HG03432 (cell line): ENCODE data around the gene RFXAP.
A peak's percentile ranks its signal among the peaks of the same experiment; 100 is the strongest.
"Not testable (repeated sequence)": the region's sequence is repeated elsewhere in the genome, so short reads cannot be mapped to it uniquely, and the experiment has no call there.

Source experiments
- ATAC-seq: cut with Tn5 transposase; IDR thresholded peaks from one replicate; pipeline ENCODE4 v1.9.1; 2021; ENCODE audit warnings: mild to moderate bottlenecking, moderate library complexity; ENCODE audit not compliant: unreplicated experiment

The RFXAP gene

GRCh38 chr13:36818804-36819738 is at the start of gene RFXAP:
RFXAP (plus strand) TSS chr13:36819222; CDS start chr13:36819358, 136 bp downstream.
- peak; percentile 91 for ATAC-seq

GRCh38 chr13:36769545-36769944 is 49.5 kb upstream of the RFXAP start:
- ATAC-seq, result no peak

- no peak for ATAC-seq
Observed at GRCh38 chr13:36770741-36771140, 48.3 kb upstream of the RFXAP start.

GRCh38 chr13:36772853-36773252 is 46.2 kb upstream of the RFXAP start:
- no peak for ATAC-seq

- ATAC-seq, result no peak
Observed at GRCh38 chr13:36774931-36775330, 44.1 kb upstream of the RFXAP start.

GRCh38 chr13:36776175-36776574 is 42.8 kb upstream of the RFXAP start:
- ATAC-seq, result no peak

GRCh38 chr13:36778083-36778671 is 40.8 kb upstream of the RFXAP start:
- peak; percentile 89 for ATAC-seq

- no peak for ATAC-seq
Observed at GRCh38 chr13:36783890-36784289, 35.1 kb upstream of the RFXAP start.

- not testable (repeated sequence) for ATAC-seq
Observed at GRCh38 chr13:36786175-36786574, 32.8 kb upstream of the RFXAP start.

GRCh38 chr13:36787181-36787580 is 31.8 kb upstream of the RFXAP start:
- no peak for ATAC-seq

GRCh38 chr13:36788276-36788675 is 30.7 kb upstream of the RFXAP start:
- no peak for ATAC-seq

GRCh38 chr13:36789061-36789460 is 30.0 kb upstream of the RFXAP start:
- no peak for ATAC-seq

- ATAC-seq, result no peak
Observed at GRCh38 chr13:36789730-36790129, 29.3 kb upstream of the RFXAP start.

GRCh38 chr13:36794706-36795105 is 24.3 kb upstream of the RFXAP start:
- ATAC-seq, result no peak

GRCh38 chr13:36795463-36795862 is 23.6 kb upstream of the RFXAP start:
- no peak for ATAC-seq

GRCh38 chr13:36796052-36796451 is 23.0 kb upstream of the RFXAP start:
- ATAC-seq, result no peak

GRCh38 chr13:36801035-36801434 is 18.0 kb upstream of the RFXAP start:
- ATAC-seq, result no peak

- ATAC-seq, result no peak
Observed at GRCh38 chr13:36804588-36804987, 14.4 kb upstream of the RFXAP start.

GRCh38 chr13:36806102-36806501 is 12.9 kb upstream of the RFXAP start:
- ATAC-seq, result peak; percentile 79

- no peak for ATAC-seq
Observed at GRCh38 chr13:36807616-36808015, 11.4 kb upstream of the RFXAP start.

GRCh38 chr13:36813225-36813624 is 5.8 kb upstream of the RFXAP start:
- ATAC-seq, result no peak

GRCh38 chr13:36814465-36814864 is 4.6 kb upstream of the RFXAP start:
- ATAC-seq, result no peak
